Esophagus muscularis mucosa (tissue), 4 donors: Measurements from ENCODE around the gene AREG.

Experiments used
- CTCF ChIP-seq, 3 experiments: fragments of 200-600 bp in 2 of 3; fragments of 450-650 bp in 1 of 3; sonication (generic) in 2 of 3; IDR thresholded peaks; one replicate each; pipeline ENCODE4 v1.5.1; 2017 to 2019; ENCODE audit warnings: antibody characterized with exemption in 3 of 3, mild to moderate bottlenecking in 2 of 3, moderate library complexity in 1 of 3
- EP300 ChIP-seq: sonication (generic); formaldehyde crosslinking; IDR thresholded peaks from one replicate; pipeline ENCODE4 v1.6.1; 2017; ENCODE audit warnings: antibody characterized with exemption
- POLR2A ChIP-seq: fragments of 450-650 bp; IDR thresholded peaks from one replicate; pipeline ENCODE4 v1.6.1; 2017; ENCODE audit warnings: antibody characterized with exemption, moderate library complexity, mild to moderate bottlenecking, low read depth
- POLR2AphosphoS5 ChIP-seq, 2 donors: sonication (generic); formaldehyde crosslinking; IDR thresholded peaks; one replicate each; pipeline ENCODE4 v1.6.1; 2017; ENCODE audit warnings: antibody characterized with exemption in 2 of 2

GRCh38 chr4:74499986-74500781, 55.2 kb downstream of the AREG start:
- TF ChIP-seq CTCF (IDR thresholded peaks at IDR 0.05) (no peak), POLR2AphosphoS5 (IDR thresholded peaks at IDR 0.05) (no peak), EP300 (no peak), POLR2A (no peak)
